ENCODE measurements around the gene SYNM.

SYNM gene

DNA sequence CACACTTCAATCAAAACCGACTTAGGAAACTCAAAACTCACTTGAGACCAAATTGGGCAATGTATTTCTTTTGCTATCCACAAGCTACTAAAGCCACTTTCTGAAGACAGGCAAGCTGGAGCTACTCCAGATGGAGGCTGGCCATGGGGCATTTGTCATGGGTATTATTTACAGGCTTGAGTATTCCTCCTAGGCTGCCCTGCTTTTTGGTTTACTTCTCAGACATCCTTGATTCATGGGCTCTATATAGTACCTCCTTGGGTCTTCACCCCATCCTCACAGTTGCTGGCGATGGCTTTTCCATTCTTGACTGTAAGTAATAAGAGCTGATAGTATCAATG, 18.6 kb upstream of the SYNM start:
- Histone ChIP-seq H4K20me1 (ENCODE audit: insufficient read depth, low read length) (no peaks in the 10 kb centered on the region), H2AFZ (ENCODE audit: low read length) (no peak overlapping the region), H3K27ac (ENCODE audit: low read length) (no peak overlapping the region), H3K4me3 (ENCODE audit: low read length) (no peak overlapping the region), H3F3A (ENCODE audit: insufficient read depth, low read length) (peaks cover 5% of the 10 kb centered on the region), H3K9me2 (replicated peaks; ENCODE audit: insufficient read depth, low read length) (no peaks in the 10 kb centered on the region), H3K79me2 (ENCODE audit: low read length) (no peaks in the 10 kb centered on the region), H3K36me3 (replicated peaks; ENCODE audit: insufficient read depth, low read length) (no peaks in the 10 kb centered on the region), H3K9ac (ENCODE audit: low read length) (no peak overlapping the region), H3K9me3 (replicated peaks; ENCODE audit: insufficient read depth, low read length) (no peaks in the 10 kb centered on the region), H3K27me3 (replicated peaks; ENCODE audit: insufficient read depth, low read length) (no peaks in the 10 kb centered on the region), H3K4me1 (ENCODE audit: low read length) (peaks cover 12% of the 10 kb centered on the region), H3K4me2 (ENCODE audit: low read depth, low read length) (no peak overlapping the region)
- TF ChIP-seq, protein P1, sequence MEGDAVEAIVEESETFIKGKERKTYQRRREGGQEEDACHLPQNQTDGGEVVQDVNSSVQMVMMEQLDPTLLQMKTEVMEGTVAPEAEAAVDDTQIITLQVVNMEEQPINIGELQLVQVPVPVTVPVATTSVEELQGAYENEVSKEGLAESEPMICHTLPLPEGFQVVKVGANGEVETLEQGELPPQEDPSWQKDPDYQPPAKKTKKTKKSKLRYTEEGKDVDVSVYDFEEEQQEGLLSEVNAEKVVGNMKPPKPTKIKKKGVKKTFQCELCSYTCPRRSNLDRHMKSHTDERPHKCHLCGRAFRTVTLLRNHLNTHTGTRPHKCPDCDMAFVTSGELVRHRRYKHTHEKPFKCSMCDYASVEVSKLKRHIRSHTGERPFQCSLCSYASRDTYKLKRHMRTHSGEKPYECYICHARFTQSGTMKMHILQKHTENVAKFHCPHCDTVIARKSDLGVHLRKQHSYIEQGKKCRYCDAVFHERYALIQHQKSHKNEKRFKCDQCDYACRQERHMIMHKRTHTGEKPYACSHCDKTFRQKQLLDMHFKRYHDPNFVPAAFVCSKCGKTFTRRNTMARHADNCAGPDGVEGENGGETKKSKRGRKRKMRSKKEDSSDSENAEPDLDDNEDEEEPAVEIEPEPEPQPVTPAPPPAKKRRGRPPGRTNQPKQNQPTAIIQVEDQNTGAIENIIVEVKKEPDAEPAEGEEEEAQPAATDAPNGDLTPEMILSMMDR (IDR thresholded peaks at IDR 0.05; ENCODE audit: low read length): no peak
- TF ChIP-seq EZH2 (optimal IDR thresholded peaks at IDR 0.05; ENCODE audit: low read depth, low read length): no peak
- TF ChIP-seq EZH2phosphoT487 (IDR thresholded peaks at IDR 0.05; ENCODE audit: low read length): no peak
- no peak for DNase-seq

GRCh38 chr15:99087405-99087943, 17.4 kb upstream of the SYNM start:
- TF ChIP-seq, protein P1 (IDR thresholded peaks at IDR 0.05; ENCODE audit: low read length): no peak
- TF ChIP-seq EZH2 (optimal IDR thresholded peaks at IDR 0.05; ENCODE audit: low read depth, low read length) (no peak), EZH2phosphoT487 (IDR thresholded peaks at IDR 0.05; ENCODE audit: low read length) (no peak)
- no peaks in the 10 kb centered on the region for H3K9me3 ChIP-seq (replicated peaks; ENCODE audit: insufficient read depth, low read length)
- no peak overlapping the region for H3K9ac ChIP-seq (ENCODE audit: low read length)
- H3K9me2 ChIP-seq (replicated peaks; ENCODE audit: insufficient read depth, low read length): no peaks in the 10 kb centered on the region
- no peak for DNase-seq
- no peaks in the 10 kb centered on the region for H4K20me1 ChIP-seq (ENCODE audit: insufficient read depth, low read length)
- peaks cover 5% of the 10 kb centered on the region for H3F3A ChIP-seq (ENCODE audit: insufficient read depth, low read length)
- no peak overlapping the region for H2AFZ ChIP-seq (ENCODE audit: low read length)
- no peak overlapping the region for H3K4me3 ChIP-seq (ENCODE audit: low read length)
- no peaks in the 10 kb centered on the region for H3K27me3 ChIP-seq (replicated peaks; ENCODE audit: insufficient read depth, low read length)
- no peak overlapping the region for H3K4me2 ChIP-seq (ENCODE audit: low read depth, low read length)
- no peaks in the 10 kb centered on the region for H3K36me3 ChIP-seq (replicated peaks; ENCODE audit: insufficient read depth, low read length)
- H3K27ac ChIP-seq (ENCODE audit: low read length): no peak overlapping the region
- H3K4me1 ChIP-seq (ENCODE audit: low read length): peaks cover 12% of the 10 kb centered on the region
- H3K79me2 ChIP-seq (ENCODE audit: low read length): no peaks in the 10 kb centered on the region

- TF ChIP-seq, protein P1 (IDR thresholded peaks at IDR 0.05; ENCODE audit: low read length): no peak
- TF ChIP-seq EZH2phosphoT487 (IDR thresholded peaks at IDR 0.05; ENCODE audit: low read length) (no peak), EZH2 (optimal IDR thresholded peaks at IDR 0.05; ENCODE audit: low read depth, low read length) (no peak)
- no peaks in the 10 kb centered on the region for H3K79me2 ChIP-seq (ENCODE audit: low read length)
- no peak overlapping the region for H3K4me3 ChIP-seq (ENCODE audit: low read length)
- peak overlapping the region; percentile 79 for H2AFZ ChIP-seq (ENCODE audit: low read length)
- peak overlapping the region; percentile 61 for H3K4me2 ChIP-seq (ENCODE audit: low read depth, low read length)
- no peaks in the 10 kb centered on the region for H3K9me3 ChIP-seq (replicated peaks; ENCODE audit: insufficient read depth, low read length)
- no peaks in the 10 kb centered on the region for H4K20me1 ChIP-seq (ENCODE audit: insufficient read depth, low read length)
- peak overlapping the region; percentile 28; the same call in 1 of the 2 replicates for H3K9ac ChIP-seq (ENCODE audit: low read length)
- DNase-seq: peak; percentile 80
- H3F3A ChIP-seq (ENCODE audit: insufficient read depth, low read length): peaks cover 5% of the 10 kb centered on the region
- H3K27me3 ChIP-seq (replicated peaks; ENCODE audit: insufficient read depth, low read length): no peaks in the 10 kb centered on the region
- H3K27ac ChIP-seq (ENCODE audit: low read length): peak overlapping the region; percentile 74
- peaks cover 12% of the 10 kb centered on the region for H3K4me1 ChIP-seq (ENCODE audit: low read length)
- H3K36me3 ChIP-seq (replicated peaks; ENCODE audit: insufficient read depth, low read length): no peaks in the 10 kb centered on the region
- no peaks in the 10 kb centered on the region for H3K9me2 ChIP-seq (replicated peaks; ENCODE audit: insufficient read depth, low read length)
Measured at GRCh38 chr15:99090011-99090699, 14.7 kb upstream of the SYNM start.
